Smooth muscle cell (in vitro differentiated cells): ENCODE results near the gene TBC1D22A. TPM values are rescaled to one million over a fixed set of nuclear protein-coding genes. Genes with fewer than 3 reads are reported as not detected.

Experiments
- DNase-seq: peaks from one replicate; lab custom pipeline; 2025; ENCODE audit not compliant: unreplicated experiment; lab: John Stamatoyannopoulos, UW
- H2AFZ ChIP-seq: fragments of 200-600 bp; sonication (generic); 2 replicates; pipeline ENCODE4 v1.6.0; 2016; ENCODE audit warnings: antibody characterized with exemption, low read depth, mild to moderate bottlenecking
- H3F3A ChIP-seq: fragments of 200-600 bp; sonication (generic); 2 replicates; pipeline ENCODE4 v1.6.0; 2017; ENCODE audit warnings: antibody characterized with exemption, low read depth
- H3K27ac ChIP-seq: fragments of 200-600 bp; sonication (generic); 2 replicates; pipeline ENCODE4 v1.5.1; 2016; ENCODE audit warnings: low read depth, mild to moderate bottlenecking
- H3K27me3 ChIP-seq: fragments of 200-600 bp; sonication (generic); 2 replicates; pipeline ENCODE4 v1.6.1; 2016; ENCODE audit warnings: low read depth, mild to moderate bottlenecking
- H3K36me3 ChIP-seq: fragments of 200-600 bp; sonication (generic); 2 replicates; pipeline ENCODE4 v1.5.1; 2016; ENCODE audit warnings: low read depth
- H3K4me1 ChIP-seq: fragments of 200-600 bp; sonication (generic); 2 replicates; pipeline ENCODE4 v1.5.1; 2016; ENCODE audit warnings: low read depth
- H3K4me2 ChIP-seq: fragments of 200-600 bp; sonication (generic); 2 replicates; pipeline ENCODE4 v1.6.0; 2016; ENCODE audit warnings: mild to moderate bottlenecking
- H3K4me3 ChIP-seq: fragments of 200-600 bp; sonication (generic); 2 replicates; pipeline ENCODE4 v1.5.1; 2016; ENCODE audit warnings: mild to moderate bottlenecking
- H3K79me2 ChIP-seq: fragments of 200-600 bp; sonication (generic); 2 replicates; pipeline ENCODE4 v1.6.0; 2016; ENCODE audit warnings: low read depth, mild to moderate bottlenecking
- H3K9ac ChIP-seq: fragments of 200-600 bp; sonication (generic); 2 replicates; pipeline ENCODE4 v1.6.0; 2016; ENCODE audit warnings: low read depth
- H3K9me3 ChIP-seq: fragments of 200-600 bp; sonication (generic); replicated peaks from 2 replicates; pipeline ENCODE4 v1.5.1; 2016; ENCODE audit warnings: low read depth
- H4K20me1 ChIP-seq: fragments of 200-600 bp; sonication (generic); 2 replicates; pipeline ENCODE4 v1.6.0; 2016; ENCODE audit warnings: low read depth
- WGBS: methylation state at CpG from one replicate; pipeline ENCODE4 v1.1.7; 2016; ENCODE audit warnings: low lambda C conversion rate; 5-methylcytosine and 5-hydroxymethylcytosine counted together
- polyA plus RNA-seq: library from polyadenylated mRNA; unstranded; fragments of >200 nt; fragmentation: Nextera tagmentation; extraction: Ambion mirVana; gene quantifications from 2 replicates; pipeline ENCODE4 v1.2.1, GENCODE V29; 2016
- total RNA-seq: library from RNA; depleted of rRNA; stranded (reverse); fragments of >200 nt; gene quantifications from 2 replicates; pipeline ENCODE4 v1.2.3, GENCODE V29; 2014
- TF ChIP-seq, protein P1 (sequence below): fragments of 200-600 bp; sonication (generic); IDR thresholded peaks from 2 replicates; pipeline ENCODE4 v1.5.1; 2017; ENCODE audit warnings: borderline replicate concordance, mild to moderate bottlenecking, antibody characterized with exemption; ENCODE audit not compliant: insufficient read depth, poor library complexity, severe bottlenecking

The TBC1D22A gene
- total and polyA plus RNA-seq, 2 experiments from 2014 or later: 12.5 to 14.4 TPM

DNA sequence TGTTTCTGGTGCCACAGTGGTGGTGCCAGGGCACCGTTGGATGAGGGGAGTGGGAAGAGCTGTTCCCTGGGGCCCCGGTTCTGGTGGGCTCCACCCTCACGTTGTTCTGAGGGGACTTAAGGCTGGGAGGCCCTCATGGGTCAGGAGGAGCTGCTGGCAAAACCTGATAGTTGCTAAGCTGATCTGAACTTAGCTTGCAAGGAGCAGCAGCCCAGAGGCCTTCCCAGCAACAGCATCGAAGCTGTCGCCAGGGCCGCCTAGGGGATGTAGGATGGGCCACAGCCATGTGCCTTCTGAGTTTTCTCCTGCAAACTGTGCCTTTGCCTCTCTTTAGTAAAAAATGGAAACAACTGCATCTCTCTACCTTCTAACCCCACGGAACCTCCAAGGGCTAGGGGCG is 240.2 kb downstream of the TBC1D22A start:
- H3K4me2 ChIP-seq: no peak overlapping the region
- DNase-seq: no peak

DNA sequence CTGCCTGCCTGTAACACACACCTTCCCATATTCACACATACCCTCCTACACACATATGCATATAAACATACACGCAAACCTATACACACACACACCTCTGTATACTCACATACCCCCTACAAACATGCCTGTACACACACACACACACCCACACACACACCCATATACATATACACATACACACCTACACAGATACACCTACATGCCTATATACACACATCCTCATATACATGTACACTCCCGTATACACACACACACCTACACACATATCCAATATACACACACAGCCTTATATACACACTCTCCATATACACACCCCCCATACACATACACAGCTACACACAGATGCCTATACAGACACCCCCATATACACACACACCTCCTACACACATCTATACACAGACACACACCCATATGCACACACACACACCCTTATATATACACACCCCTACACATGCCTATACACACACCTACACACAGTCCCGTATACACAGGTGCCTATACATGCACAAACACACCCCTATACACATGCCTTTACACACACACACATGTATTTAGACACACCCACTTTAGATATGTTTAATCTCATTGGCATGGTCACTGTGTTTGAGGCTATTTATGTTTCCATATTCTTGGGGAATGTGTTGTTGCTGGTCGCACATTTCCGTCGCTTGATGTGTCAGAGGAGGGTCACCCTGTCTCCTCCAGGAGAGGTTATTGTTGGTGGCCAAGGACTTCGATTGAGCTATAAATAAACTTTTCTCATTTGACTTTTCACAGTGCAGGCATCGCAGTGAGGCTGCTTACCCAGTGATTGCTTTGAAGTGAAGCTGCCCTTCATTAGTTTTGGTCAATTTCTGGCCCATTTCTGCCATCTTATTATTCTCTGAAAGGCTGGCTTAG is 243.3 kb downstream of the TBC1D22A start:
- 98% methylated on average over 8 of the region's 8 CpGs for WGBS
- H3K79me2 ChIP-seq: no peaks in the 10 kb centered on the region
- H3K36me3 ChIP-seq: no peaks in the 10 kb centered on the region
- no peaks in the 10 kb centered on the region for H3K9me3 ChIP-seq
- H3F3A ChIP-seq: no peaks in the 10 kb centered on the region
- H3K27ac ChIP-seq: no peak overlapping the region
- H3K4me1 ChIP-seq: no peaks in the 10 kb centered on the region
- H3K4me2 ChIP-seq: no peak overlapping the region
- no peak overlapping the region for H2AFZ ChIP-seq
- H3K27me3 ChIP-seq: no peaks in the 10 kb centered on the region
- no peak overlapping the region for H3K9ac ChIP-seq
- DNase-seq: no peak
- H3K4me3 ChIP-seq: no peak overlapping the region
- TF ChIP-seq, protein P1, sequence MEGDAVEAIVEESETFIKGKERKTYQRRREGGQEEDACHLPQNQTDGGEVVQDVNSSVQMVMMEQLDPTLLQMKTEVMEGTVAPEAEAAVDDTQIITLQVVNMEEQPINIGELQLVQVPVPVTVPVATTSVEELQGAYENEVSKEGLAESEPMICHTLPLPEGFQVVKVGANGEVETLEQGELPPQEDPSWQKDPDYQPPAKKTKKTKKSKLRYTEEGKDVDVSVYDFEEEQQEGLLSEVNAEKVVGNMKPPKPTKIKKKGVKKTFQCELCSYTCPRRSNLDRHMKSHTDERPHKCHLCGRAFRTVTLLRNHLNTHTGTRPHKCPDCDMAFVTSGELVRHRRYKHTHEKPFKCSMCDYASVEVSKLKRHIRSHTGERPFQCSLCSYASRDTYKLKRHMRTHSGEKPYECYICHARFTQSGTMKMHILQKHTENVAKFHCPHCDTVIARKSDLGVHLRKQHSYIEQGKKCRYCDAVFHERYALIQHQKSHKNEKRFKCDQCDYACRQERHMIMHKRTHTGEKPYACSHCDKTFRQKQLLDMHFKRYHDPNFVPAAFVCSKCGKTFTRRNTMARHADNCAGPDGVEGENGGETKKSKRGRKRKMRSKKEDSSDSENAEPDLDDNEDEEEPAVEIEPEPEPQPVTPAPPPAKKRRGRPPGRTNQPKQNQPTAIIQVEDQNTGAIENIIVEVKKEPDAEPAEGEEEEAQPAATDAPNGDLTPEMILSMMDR: no peak
- peaks cover 23% of the 10 kb centered on the region for H4K20me1 ChIP-seq

More for the DNA sequence above, 240.2 kb downstream of the TBC1D22A start:
- H3K27ac ChIP-seq: no peak overlapping the region
- H3K79me2 ChIP-seq: no peaks in the 10 kb centered on the region
- TF ChIP-seq, protein P1: no peak
- H3K27me3 ChIP-seq: no peaks in the 10 kb centered on the region
- no peak overlapping the region for H3K4me3 ChIP-seq
- 94% methylated on average over 8 of the region's 8 CpGs for WGBS
- H3K4me1 ChIP-seq: no peaks in the 10 kb centered on the region
- H3K9ac ChIP-seq: no peak overlapping the region
- H3K36me3 ChIP-seq: no peaks in the 10 kb centered on the region
- no peaks in the 10 kb centered on the region for H3K9me3 ChIP-seq
- no peaks in the 10 kb centered on the region for H3F3A ChIP-seq
- H2AFZ ChIP-seq: no peak overlapping the region
- peaks cover 15% of the 10 kb centered on the region for H4K20me1 ChIP-seq

DNA sequence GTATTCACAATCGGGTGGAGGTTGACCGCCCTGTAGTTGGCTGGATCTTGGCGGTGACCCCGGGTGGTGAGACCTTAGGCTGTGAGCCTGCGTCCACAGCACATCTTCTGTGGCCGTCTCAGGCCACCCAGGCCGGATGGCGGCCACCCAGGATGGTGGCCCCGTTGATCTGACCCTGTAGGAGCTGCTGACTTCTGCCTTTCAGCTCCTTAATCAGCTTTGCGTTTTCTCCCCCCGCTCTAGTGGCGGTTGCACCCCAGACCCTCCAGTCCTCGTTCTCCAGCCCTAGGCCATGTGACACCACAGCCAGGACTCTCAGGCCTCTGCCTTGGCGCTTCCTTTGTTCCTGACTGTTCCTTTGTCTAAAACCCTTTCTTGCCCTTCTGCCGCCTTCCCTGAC is 244.0 kb downstream of the TBC1D22A start:
- Histone ChIP-seq H3K79me2 (no peaks in the 10 kb centered on the region), H3K9ac (no peak overlapping the region), H2AFZ (no peak overlapping the region), H3K4me1 (no peaks in the 10 kb centered on the region), H3K36me3 (no peaks in the 10 kb centered on the region), H3K27ac (no peak overlapping the region), H3K4me3 (no peak overlapping the region), H4K20me1 (peaks cover 26% of the 10 kb centered on the region), H3K4me2 (no peak overlapping the region), H3F3A (no peaks in the 10 kb centered on the region), H3K9me3 (no peaks in the 10 kb centered on the region), H3K27me3 (no peaks in the 10 kb centered on the region)
- TF ChIP-seq, protein P1: no peak
- no peak for DNase-seq
- WGBS: 93% methylated on average over 15 of the region's 15 CpGs
